HG03521 (cell line): ENCODE measurements around the gene CAMKMT.
"Not testable (repeated sequence)": the region's sequence is repeated elsewhere in the genome, so short reads cannot be mapped to it uniquely, and the experiment has no call there.

ENCODE experiments used
- ATAC-seq: cut with Tn5 transposase; IDR thresholded peaks from one replicate; pipeline ENCODE4 v1.9.1; 2021; ENCODE audit warnings: mild to moderate bottlenecking, moderate library complexity; ENCODE audit not compliant: unreplicated experiment

Gene CAMKMT

GRCh38 chr2:44358503-44358902 lies 3.2 kb upstream of the CAMKMT start:
- ATAC-seq, result no peak

- no peak for ATAC-seq
Observed at GRCh38 chr2:44360749-44361329, 908 bp upstream of the CAMKMT start.

GRCh38 chr2:44362207-44363015 lies 664 bp downstream of the CAMKMT start:
- peak; percentile 21 for ATAC-seq

- ATAC-seq, result no peak
Observed at GRCh38 chr2:44364604-44365003, 2.9 kb downstream of the CAMKMT start.

GRCh38 chr2:44367591-44367990 lies 5.8 kb downstream of the CAMKMT start:
- ATAC-seq, result no peak

- no peak for ATAC-seq
Observed at GRCh38 chr2:44369392-44369791, 7.6 kb downstream of the CAMKMT start.

GRCh38 chr2:44371445-44371844 lies 9.7 kb downstream of the CAMKMT start:
- no peak for ATAC-seq

GRCh38 chr2:44372246-44372645 lies 10.5 kb downstream of the CAMKMT start:
- no peak for ATAC-seq

GRCh38 chr2:44377486-44377885 lies 15.7 kb downstream of the CAMKMT start:
- no peak for ATAC-seq

- ATAC-seq, result not testable (repeated sequence)
Observed at GRCh38 chr2:44385226-44385625, 23.5 kb downstream of the CAMKMT start.

- ATAC-seq, result no peak
Observed at GRCh38 chr2:44388877-44389276, 27.1 kb downstream of the CAMKMT start.

GRCh38 chr2:44389895-44390294 lies 28.1 kb downstream of the CAMKMT start:
- no peak for ATAC-seq

- no peak for ATAC-seq
Observed at GRCh38 chr2:44392338-44392943, 30.7 kb downstream of the CAMKMT start.

- ATAC-seq, result no peak
Observed at GRCh38 chr2:44397447-44398175, 35.9 kb downstream of the CAMKMT start.

- no peak for ATAC-seq
Observed at GRCh38 chr2:44398243-44398897, 36.6 kb downstream of the CAMKMT start.

GRCh38 chr2:44420725-44421124 lies 59.0 kb downstream of the CAMKMT start:
- ATAC-seq, result no peak

- ATAC-seq, result no peak
Observed at GRCh38 chr2:44424211-44424610, 62.5 kb downstream of the CAMKMT start.

- no peak for ATAC-seq
Observed at GRCh38 chr2:44429034-44429433, 67.3 kb downstream of the CAMKMT start.

GRCh38 chr2:44430342-44430741 lies 68.6 kb downstream of the CAMKMT start:
- ATAC-seq, result no peak

- ATAC-seq, result no peak
Observed at GRCh38 chr2:44433895-44434294, 72.1 kb downstream of the CAMKMT start.

- ATAC-seq, result no peak
Observed at GRCh38 chr2:44441200-44441599, 79.5 kb downstream of the CAMKMT start.
